Measurements from ENCODE around the gene OR4D5.

The OR4D5 gene

DNA sequence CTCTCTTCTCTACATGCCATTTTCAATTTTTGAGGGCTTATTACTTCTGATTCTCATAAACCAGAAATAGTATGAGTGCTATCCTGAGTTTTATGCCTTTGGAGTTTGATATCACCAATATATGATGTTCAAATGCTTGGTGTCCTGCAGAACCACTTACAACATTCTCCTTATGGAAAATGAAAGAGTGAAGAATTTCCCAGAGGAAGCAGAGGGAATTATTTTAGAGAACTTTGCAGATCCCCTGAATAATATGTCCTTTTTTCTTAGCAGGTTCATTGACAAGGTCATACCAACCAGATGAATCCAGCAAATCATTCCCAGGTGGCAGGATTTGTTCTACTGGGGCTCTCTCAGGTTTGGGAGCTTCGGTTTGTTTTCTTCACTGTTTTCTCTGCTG lies at the start of gene OR4D5:
Gene OR4D5 (plus strand): TSS at position 301 of the 400 bp plus-strand sequence. CDS start 0 bp downstream, at position 301.
- no peak for DNase-seq

DNA sequence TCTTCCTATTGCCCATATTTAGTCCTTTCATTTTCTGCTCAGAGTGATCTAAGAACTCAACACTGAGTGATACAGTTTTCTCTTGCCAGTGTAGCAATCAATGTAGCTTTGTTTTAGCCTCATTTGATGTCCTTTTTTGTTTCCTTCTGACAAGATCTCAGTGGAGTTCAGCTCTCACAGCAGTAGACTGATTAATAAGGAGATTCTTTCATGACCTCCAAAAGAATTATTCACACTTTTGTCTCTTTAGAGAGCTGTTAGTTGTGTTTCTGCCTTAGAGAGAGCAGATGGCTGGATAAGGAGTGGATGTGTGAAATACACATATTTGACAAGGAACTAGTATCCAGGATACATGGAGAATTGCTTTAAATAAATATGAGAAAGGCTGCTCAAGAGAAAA lies 47.4 kb upstream of the OR4D5 start:
- DNase-seq, result no peak

DNA sequence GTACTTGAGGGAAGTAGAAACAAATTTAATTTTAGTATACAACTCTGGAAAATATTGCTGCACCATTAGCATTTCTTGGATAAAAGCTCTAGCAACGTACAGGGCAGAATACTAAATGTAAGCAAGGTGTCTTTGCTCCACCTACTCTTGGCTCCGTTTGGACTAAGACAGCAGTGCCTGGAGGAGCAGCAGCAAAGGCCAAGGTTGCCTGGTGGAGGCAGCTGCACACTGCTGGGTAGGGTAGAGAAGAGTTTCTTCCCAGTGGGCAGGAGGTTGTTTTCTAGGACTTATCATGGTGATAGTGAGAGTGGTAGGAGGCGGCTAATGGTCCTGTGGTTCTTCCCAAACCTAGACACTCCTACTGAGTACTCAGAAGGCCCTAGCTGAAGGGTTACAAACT lies 39.6 kb upstream of the OR4D5 start:
- no peak for DNase-seq

DNA sequence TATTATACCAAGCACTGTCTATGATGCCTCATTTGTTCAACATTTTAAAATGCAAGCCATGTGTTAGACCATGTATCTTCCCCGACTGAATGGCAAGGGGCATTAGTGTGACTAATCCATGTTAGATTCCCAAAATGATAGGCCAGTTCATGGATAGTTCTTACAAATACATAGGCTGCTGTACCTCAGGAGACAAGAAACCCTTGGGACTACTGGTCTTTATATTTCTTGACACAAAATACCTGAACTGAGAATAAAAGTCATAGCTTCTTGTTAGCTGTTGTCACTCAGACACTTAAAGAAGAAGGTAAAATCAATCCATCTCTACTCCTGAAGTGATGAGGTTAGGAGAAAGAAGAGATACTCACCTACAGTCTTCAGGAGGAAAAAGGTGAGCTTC lies 37.5 kb upstream of the OR4D5 start, which contains the start of gene OR8D4:
Gene OR8D4 (plus strand): TSS at position 301 of the 400 bp plus-strand sequence. CDS start 4,265 bp downstream, outside the sequence.
- no peak for DNase-seq

DNA sequence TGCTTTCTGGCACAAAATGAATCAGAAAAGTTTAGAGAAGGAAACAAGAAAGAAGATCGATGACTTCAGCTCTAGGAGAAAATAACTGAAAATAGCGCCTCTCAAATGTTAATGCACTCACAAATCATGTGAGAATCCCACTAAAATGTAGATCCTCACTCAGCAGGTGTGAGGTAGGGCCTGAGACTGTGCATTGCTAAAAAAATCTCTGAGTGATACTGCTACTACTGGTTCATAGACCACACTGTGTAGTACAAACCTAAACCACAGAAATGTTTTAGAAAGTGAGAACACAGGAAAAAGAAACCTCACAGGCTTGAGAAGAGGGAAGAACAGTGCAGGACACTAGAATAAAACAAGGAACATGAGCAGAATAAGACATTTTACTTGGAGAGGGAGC lies 35.5 kb upstream of the OR4D5 start:
- DNase-seq, result no peak

DNA sequence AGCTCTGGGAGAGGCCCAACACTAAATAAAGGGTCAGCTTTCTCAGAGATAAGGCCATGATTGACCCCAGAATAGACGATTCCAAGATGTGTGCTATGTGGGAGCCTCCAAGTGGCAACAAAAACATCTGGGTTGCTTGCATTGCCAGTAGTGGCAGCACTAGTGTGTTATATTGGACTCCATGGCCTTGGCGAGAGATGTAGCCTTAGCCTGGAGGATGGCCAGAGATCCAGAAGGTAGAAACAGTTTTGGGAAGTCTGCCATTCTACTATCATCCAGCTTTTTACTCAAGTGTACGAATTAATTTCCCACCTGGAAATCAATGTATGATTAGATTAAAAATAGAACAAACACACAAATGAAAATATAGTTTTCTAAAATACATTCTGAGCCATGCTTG lies 34.5 kb upstream of the OR4D5 start:
- DNase-seq, result no peak

DNA sequence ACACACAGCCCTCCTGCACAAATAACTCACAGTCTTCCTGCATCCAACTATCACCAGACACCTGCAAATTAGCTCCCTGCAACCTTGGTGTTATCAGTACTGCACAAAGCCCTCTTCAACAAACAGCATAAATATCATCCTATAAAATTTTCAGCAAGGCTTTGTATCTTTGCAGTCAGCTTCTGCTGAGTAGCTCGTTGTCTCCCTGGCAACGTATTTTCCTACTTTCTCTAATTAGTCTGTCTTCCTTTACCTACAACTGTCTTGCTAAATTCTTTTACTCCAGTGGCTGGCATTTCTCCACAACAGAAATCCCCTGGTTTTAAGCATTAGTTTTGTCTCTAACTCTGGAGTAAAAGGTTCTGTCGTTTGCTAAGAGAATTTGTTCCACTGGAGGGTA lies 33.6 kb upstream of the OR4D5 start:
- no peak for DNase-seq

DNA sequence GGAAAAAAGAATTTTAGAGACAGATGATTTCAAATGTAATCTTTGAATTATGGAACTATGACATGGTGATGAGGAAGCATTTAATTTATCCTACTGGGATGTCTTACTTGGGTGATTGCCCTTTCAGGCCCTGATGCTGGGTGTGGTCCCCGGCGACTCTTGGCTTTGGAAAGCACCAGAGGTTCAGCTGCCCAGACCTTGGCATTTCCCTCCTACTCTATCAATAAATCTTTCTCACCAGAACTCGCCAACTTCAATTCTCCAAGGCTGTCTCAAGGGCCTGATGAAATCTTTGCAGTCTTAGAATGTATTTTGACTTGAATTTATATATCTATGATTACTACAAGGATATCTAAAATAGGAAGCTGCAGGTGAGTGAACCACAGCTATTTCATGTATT lies 18.5 kb upstream of the OR4D5 start:
- DNase-seq, result no peak

DNA sequence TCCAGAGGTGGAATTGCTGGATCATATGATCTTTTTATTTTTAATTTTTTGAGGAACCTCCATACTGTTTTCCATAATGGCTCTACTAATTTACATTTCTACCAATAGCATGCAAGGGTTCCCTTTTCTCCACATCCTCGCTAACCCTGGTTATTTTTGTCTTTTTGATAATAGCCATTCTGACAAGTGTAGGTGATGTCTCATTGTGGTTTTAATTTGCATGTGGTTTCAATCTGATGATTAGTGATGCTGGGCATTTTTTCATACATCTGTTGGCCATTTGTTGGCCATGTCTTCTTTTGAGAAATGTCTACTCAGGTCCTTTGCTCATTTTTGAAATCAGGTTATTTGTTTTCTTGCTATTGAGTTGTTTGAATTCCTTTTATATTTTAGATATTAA lies 15.4 kb upstream of the OR4D5 start:
- no peak for DNase-seq

DNA sequence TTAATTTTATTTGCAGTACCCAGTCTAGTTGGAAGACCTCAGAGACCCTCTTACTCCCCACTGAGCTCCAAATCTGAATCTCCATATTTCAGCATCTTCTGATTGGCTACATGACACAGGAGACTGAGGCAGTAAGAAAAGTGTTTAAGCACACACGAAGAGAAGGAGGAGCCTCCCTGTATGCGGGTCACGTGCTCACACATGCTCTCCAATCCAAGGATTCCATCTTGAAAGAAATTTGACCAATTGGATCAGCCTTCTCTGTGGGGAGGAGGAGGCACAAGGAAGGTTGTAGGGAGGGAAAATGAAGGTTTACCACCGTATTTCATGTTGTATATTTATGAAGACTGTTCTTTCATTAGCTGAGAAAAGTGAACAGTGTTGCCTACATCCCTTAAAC lies 3.0 kb downstream of the OR4D5 start:
- DNase-seq, result no peak

DNA sequence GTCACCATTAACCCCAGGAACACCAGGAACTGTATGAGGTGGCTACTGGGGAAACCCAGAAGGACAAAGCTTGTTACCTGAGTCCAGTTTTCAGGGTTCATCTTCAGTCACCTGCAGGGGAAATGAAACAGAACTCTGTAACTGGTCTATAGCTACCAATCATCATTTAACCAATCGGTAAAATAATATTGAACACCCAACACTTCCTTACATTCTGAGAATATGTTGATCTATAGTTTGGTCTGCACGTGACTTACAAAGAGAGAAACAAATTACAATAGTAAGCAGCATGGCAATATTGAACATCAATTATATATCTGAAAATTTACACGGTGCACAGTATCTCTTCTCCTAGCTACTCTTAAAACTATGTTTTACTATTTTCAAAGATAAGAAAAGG lies 4.3 kb downstream of the OR4D5 start, which contains the start of gene OR6T1:
Gene OR6T1 (minus strand): TSS at position 101 of the 400 bp plus-strand sequence. CDS start 0 bp downstream, at position 101.
- no peak for DNase-seq

DNA sequence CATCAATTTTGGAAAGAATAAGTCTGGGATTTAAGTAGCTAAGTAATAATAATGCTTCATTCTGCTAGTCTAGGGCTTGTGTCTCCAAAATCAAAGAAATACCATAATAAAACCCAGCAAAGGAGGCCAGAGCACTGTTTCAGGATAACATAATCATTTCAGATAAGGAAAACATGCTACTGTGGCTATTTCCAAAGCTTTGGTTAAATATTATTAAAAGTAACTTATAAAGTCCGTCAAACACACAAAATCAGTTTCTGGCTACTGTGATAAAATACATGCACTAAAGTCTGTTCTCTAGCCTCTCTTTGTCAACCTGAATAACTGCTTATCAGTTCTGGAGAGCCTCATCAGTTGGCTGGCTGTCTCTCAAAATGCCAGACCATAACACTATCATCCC lies 5.7 kb downstream of the OR4D5 start:
- no peak for DNase-seq

DNA sequence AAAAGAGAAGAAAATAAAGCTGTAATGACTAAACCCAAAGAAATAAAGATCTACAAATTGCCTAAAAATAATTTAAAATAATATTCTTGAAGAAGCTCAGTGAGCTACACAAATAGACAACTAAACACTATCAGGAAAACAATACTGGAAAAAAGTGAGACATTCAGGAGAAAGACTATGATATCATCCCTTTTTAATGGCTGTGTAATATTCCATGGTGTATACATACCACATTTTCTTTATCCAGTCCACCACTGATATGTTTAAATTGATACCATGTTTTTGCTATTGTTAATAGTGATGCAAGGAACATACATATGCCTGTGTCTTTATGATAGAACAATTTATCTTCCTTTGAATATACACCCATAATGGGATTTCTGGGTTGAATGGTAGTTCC lies 17.3 kb downstream of the OR4D5 start:
- DNase-seq, result no peak

DNA sequence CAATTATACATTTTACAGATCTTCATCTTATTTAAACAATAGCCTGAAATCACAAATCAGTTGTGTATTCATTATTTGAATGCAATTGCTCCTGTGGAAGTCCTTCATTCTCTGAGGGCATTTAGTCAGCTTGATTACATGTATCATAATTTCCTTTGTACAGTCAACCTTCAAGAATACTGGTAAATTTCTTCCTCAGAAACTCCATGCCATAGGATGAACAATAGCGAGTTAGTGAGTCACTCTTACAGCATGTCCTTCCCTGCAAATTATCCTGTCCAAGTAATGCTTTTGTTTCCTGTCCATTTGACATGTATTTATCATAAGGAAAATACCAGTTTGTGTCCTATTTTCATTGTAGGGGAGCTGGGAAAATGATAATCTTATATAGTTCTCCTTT lies 34.4 kb downstream of the OR4D5 start:
- DNase-seq, result no peak

DNA sequence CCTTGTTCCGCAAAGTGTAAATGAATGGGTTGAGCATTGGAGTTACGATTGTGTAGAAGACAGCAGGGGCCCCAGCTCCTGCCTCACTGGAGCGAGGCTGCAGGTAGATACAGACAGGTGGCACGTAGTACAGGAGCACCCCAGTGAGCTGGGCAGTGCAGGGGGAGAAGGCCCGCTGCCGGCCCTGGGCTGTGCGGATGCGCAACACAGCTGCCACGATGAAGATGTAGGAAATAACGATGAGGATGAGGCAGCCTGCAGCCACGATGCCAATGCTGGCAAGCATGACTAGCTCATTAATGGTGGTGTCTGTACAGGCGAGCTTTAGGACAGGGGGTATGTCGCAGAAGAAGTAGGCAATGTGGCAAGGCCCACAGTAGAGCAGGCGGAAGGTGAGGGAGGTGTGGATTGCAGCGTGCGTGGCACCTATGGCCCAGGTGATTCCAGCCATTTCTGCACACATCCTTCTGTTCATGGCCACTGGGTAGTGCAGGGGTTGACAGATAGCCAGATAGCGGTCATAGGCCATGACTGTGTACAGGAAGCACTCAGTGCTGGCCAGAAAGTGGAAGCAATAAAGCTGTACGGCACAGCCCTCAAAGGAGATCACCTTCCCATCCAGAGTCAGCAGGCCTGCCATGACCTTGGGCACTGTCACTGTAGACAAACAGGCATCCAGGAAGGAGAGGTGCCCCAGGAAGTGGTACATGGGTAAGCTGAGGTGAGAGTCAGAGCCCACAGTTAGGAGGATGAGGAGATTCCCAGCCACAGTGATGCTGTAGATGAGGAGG lies 37.5 kb downstream of the OR4D5 start:
- no peak for DNase-seq

DNA sequence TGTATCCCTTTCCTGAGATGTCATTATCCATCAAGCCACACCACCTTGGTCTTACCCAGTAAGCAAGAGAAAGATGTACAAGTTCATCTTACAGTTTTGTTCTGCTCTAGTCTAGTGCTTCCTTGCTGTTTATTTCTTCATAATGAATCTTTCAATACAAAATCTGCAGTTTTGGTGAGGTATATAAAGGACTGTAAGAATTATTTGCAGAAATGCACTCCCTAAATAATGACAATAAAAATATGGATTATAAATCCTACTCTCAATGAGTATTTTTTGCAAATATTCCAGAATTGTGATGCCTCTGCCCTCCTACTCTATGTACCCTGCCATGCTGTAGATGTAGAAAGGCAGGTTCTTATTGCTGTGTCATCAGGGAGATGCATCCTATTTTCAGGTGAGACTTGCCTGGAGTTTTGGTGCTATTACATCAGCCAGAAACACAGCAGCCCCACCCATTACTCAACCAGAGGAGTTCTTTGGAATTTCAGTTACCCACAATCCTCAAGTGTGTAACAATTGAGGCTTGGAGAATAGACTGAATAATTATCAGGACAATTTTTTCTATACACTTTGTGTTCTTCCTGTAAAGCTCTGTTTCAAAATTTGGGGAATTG lies 38.4 kb downstream of the OR4D5 start, which contains the start of gene OR10S1:
Gene OR10S1 (minus strand): TSS at position 51 of the 617 bp plus-strand sequence. CDS start 117 bp downstream, outside the sequence.
- DNase-seq, result no peak

DNA sequence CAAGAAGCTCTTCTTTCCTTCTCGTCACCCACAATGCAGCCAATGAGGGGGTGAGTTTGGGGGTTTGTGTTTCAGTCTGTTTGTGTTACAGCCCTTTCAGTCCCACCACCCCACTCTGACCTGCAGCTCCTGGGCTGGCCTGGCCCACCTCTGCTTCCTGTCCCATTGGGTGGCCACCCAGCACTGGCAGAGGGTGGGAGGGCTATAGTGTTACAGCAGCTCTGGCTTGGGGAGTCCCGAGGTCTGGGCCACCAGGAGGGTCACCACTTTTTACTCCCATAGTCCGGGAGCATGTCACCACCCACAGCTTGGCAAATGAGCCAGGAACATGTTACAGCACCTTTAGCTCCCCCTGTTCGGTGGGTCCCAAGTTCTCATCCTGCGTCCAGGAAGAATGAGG lies 39.9 kb downstream of the OR4D5 start:
- DNase-seq, result no peak

All from NCI-H524 (cell line).